Liver (tissue), 9 donors: ENCODE data around the gene PEX7. TPM values are rescaled to one million over a fixed set of nuclear protein-coding genes. Genes with fewer than 3 reads are reported as not detected.

Experiments
- DNase-seq: peaks from one replicate; pipeline ENCODE4 v3.0.0-alpha.2; 2017; ENCODE audit warnings: low spot score
- H3K27ac ChIP-seq, 2 donors: one replicate each; pipeline ENCODE4 v1.7.0; 2013; ENCODE audit warnings: inconsistent platforms in 2 of 2, low read length in 2 of 2, control low read depth in 1 of 2, low read depth in 1 of 2, mild to moderate bottlenecking in 1 of 2
- H3K27me3 ChIP-seq, 4 donors: one replicate each; pipeline versions ENCODE4 v1.6.1 to v1.7.0; 2013; ENCODE audit warnings: low read length in 3 of 4, inconsistent platforms in 1 of 4, mild to moderate bottlenecking in 1 of 4, moderate library complexity in 1 of 4; ENCODE audit not compliant: control insufficient read depth in 4 of 4, insufficient read depth in 4 of 4
- H3K36me3 ChIP-seq, 4 donors: one replicate each; pipeline versions ENCODE4 v1.6.1 to v1.7.0; 2013; ENCODE audit warnings: low read length in 3 of 4, mild to moderate bottlenecking in 3 of 4, low read depth in 1 of 4, moderate library complexity in 1 of 4; ENCODE audit not compliant: control insufficient read depth in 4 of 4, insufficient read depth in 3 of 4
- H3K4me1 ChIP-seq, 4 donors: one replicate each; pipeline versions ENCODE4 v1.6.1 to v1.7.0; 2013; ENCODE audit warnings: low read length in 3 of 4, mild to moderate bottlenecking in 3 of 4, moderate library complexity in 1 of 4; ENCODE audit not compliant: control insufficient read depth in 4 of 4, insufficient read depth in 4 of 4
- H3K4me3 ChIP-seq, 3 donors: one replicate each; pipeline versions ENCODE4 v1.6.1 to v1.7.0; 2013; ENCODE audit warnings: low read length in 3 of 3, control low read depth in 1 of 3, low read depth in 1 of 3, mild to moderate bottlenecking in 1 of 3
- H3K9ac ChIP-seq, 2 donors: one replicate each; pipeline ENCODE4 v1.7.0; 2013; ENCODE audit warnings: low read length in 2 of 2, mild to moderate bottlenecking in 2 of 2, moderate library complexity in 2 of 2, control low read depth in 1 of 2, low read depth in 1 of 2
- H3K9me3 ChIP-seq, 4 donors: one replicate each; pipeline versions ENCODE4 v1.6.1 to v1.7.0; 2013; ENCODE audit warnings: low read length in 3 of 4; ENCODE audit not compliant: control insufficient read depth in 4 of 4
- EGR1 ChIP-seq, 2 donors: IDR thresholded peaks; 2 replicates each; pipeline ENCODE4 v1.6.1; 2016 to 2018; ENCODE audit warnings: antibody characterized with exemption in 2 of 2, low read depth in 2 of 2
- FOXA1 ChIP-seq: IDR thresholded peaks from 2 replicates; pipeline ENCODE4 v1.6.1; 2016; ENCODE audit warnings: antibody characterized with exemption
- FOXA2 ChIP-seq: IDR thresholded peaks from 2 replicates; pipeline ENCODE4 v1.6.1; 2016; ENCODE audit warnings: antibody characterized with exemption
- GABPA ChIP-seq, 2 donors: IDR thresholded peaks in 1 of 2; conservative IDR thresholded peaks in 1 of 2; 2 replicates each; pipeline ENCODE4 v1.6.1; 2016; ENCODE audit warnings: antibody characterized with exemption in 2 of 2, mild to moderate bottlenecking in 1 of 2, moderate library complexity in 1 of 2
- HNF4A ChIP-seq, 2 donors: conservative IDR thresholded peaks; 2 replicates each; pipeline ENCODE4 v1.6.1; 2016; ENCODE audit warnings: antibody characterized with exemption in 2 of 2, mild to moderate bottlenecking in 2 of 2
- HNF4G ChIP-seq: IDR thresholded peaks from 2 replicates; pipeline ENCODE4 v1.6.1; 2016; ENCODE audit warnings: antibody characterized with exemption
- JUND ChIP-seq, 2 donors: IDR thresholded peaks; 2 replicates each; pipeline ENCODE4 v1.6.1; 2016; ENCODE audit warnings: antibody characterized with exemption in 2 of 2
- MAX ChIP-seq: IDR thresholded peaks from 2 replicates; pipeline ENCODE4 v1.6.1; 2016; ENCODE audit warnings: antibody characterized with exemption
- NR2F2 ChIP-seq: IDR thresholded peaks from 2 replicates; pipeline ENCODE4 v1.6.1; 2016; ENCODE audit warnings: antibody characterized with exemption
- RAD21 ChIP-seq, 2 donors: IDR thresholded peaks; 2 replicates each; pipeline ENCODE4 v1.6.1; 2016; ENCODE audit warnings: antibody characterized with exemption in 2 of 2, mild to moderate bottlenecking in 2 of 2
- REST ChIP-seq: IDR thresholded peaks from 2 replicates; pipeline ENCODE4 v1.6.1; 2016; ENCODE audit warnings: antibody characterized with exemption, mild to moderate bottlenecking
- RXRA ChIP-seq, 2 donors: IDR thresholded peaks; 2 replicates each; pipeline ENCODE4 v1.6.1; 2017 to 2018; ENCODE audit warnings: antibody characterized with exemption in 2 of 2, mild to moderate bottlenecking in 1 of 2
- SP1 ChIP-seq: IDR thresholded peaks from 2 replicates; pipeline ENCODE4 v1.6.1; 2018; ENCODE audit warnings: antibody characterized with exemption, mild to moderate bottlenecking
- TAF1 ChIP-seq: conservative IDR thresholded peaks from 2 replicates; pipeline ENCODE4 v1.6.1; 2016; ENCODE audit warnings: antibody characterized with exemption, mild to moderate bottlenecking
- YY1 ChIP-seq: IDR thresholded peaks from 2 replicates; pipeline ENCODE4 v1.6.1; 2016; ENCODE audit warnings: antibody characterized with exemption, mild to moderate bottlenecking
- ZBTB33 ChIP-seq: IDR thresholded peaks from 2 replicates; pipeline ENCODE4 v1.6.1; 2016; ENCODE audit warnings: antibody characterized with exemption
- WGBS: extraction: QIAGEN DNeasy Blood & Tissue Kit; methylation state at CpG from one replicate; pipeline ENCODE4 v1.1.7; 2013; 5-methylcytosine and 5-hydroxymethylcytosine counted together
- polyA plus RNA-seq, 2 donors: library from polyadenylated mRNA; stranded (reverse) in 1 of 2; unstranded in 1 of 2; fragments of 200-250 nt in 1 of 2; fragments of >200 nt in 1 of 2; fragmentation: Nextera tagmentation in 1 of 2; extraction: Ambion mirVana in 1 of 2; gene quantifications; one replicate each; pipeline versions ENCODE4 v1.2.1 to v1.2.3, GENCODE V29; 2013 to 2015
- total RNA-seq, 2 donors: library from RNA; depleted of rRNA; stranded (reverse); fragments of >200 nt; gene quantifications; one replicate each; pipeline ENCODE4 v1.2.3, GENCODE V29; 2014
- TF ChIP-seq, protein P1 (sequence below): IDR thresholded peaks from 2 replicates; pipeline ENCODE4 v1.6.1; 2016; ENCODE audit warnings: antibody characterized with exemption
- TF ChIP-seq, protein P2 (sequence below): fragments of 150-350 bp; IDR thresholded peaks from 2 replicates; pipeline ENCODE4 v1.5.1; 2017; ENCODE audit warnings: improper control_type of control experiment, low read depth, low read length; ENCODE audit not compliant: missing input control
- donor health status: healthy.
- donor health status: healthy.
- donor health status: healthy.
- donor health status: healthy.
- donor health status: healthy.

PEX7 gene
- total and polyA plus RNA-seq, 4 donors = 5.2 to 7.5 (median 6.2) TPM

GRCh38 chr6:136809091-136809860, 13.1 kb upstream of the PEX7 start:
- no peak for DNase-seq

More at GRCh38 chr6:136809091-136809860, 13.1 kb upstream of the PEX7 start:
- TF ChIP-seq YY1 (no peak), EGR1 (IDR thresholded peaks at IDR 0.05; ENCODE audit: low read depth in 2 of 2) (no peak), RXRA (IDR thresholded peaks at IDR 0.05) (no peak), ZBTB33 (no peak), FOXA2 (no peak), SP1 (no peak), MAX (no peak), FOXA1 (no peak), RAD21 (IDR thresholded peaks at IDR 0.05) (no peak), TAF1 (no peak), JUND (IDR thresholded peaks at IDR 0.05) (no peak), GABPA (IDR thresholded peaks at IDR 0.05 in 1 of 2, conservative IDR thresholded peaks at IDR 0.05 in 1 of 2) (no peak), NR2F2 (no peak), HNF4A (conservative IDR thresholded peaks at IDR 0.05) (no peak), REST (no peak), HNF4G (no peak)
- TF ChIP-seq, protein P1, sequence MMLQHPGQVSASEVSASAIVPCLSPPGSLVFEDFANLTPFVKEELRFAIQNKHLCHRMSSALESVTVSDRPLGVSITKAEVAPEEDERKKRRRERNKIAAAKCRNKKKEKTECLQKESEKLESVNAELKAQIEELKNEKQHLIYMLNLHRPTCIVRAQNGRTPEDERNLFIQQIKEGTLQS = no peak
- TF ChIP-seq, protein P2, sequence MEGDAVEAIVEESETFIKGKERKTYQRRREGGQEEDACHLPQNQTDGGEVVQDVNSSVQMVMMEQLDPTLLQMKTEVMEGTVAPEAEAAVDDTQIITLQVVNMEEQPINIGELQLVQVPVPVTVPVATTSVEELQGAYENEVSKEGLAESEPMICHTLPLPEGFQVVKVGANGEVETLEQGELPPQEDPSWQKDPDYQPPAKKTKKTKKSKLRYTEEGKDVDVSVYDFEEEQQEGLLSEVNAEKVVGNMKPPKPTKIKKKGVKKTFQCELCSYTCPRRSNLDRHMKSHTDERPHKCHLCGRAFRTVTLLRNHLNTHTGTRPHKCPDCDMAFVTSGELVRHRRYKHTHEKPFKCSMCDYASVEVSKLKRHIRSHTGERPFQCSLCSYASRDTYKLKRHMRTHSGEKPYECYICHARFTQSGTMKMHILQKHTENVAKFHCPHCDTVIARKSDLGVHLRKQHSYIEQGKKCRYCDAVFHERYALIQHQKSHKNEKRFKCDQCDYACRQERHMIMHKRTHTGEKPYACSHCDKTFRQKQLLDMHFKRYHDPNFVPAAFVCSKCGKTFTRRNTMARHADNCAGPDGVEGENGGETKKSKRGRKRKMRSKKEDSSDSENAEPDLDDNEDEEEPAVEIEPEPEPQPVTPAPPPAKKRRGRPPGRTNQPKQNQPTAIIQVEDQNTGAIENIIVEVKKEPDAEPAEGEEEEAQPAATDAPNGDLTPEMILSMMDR = no peak
- no peaks in the 10 kb centered on the region for H3K27me3 ChIP-seq
- WGBS = 88% methylated on average over 7 of the region's 7 CpGs
- no peak overlapping the region for H3K4me3 ChIP-seq
- no peaks in the 10 kb centered on the region for H3K4me1 ChIP-seq
- H3K36me3 ChIP-seq = no peaks in the 10 kb centered on the region
- no peak overlapping the region for H3K9ac ChIP-seq
- no peaks in the 10 kb centered on the region for H3K9me3 ChIP-seq
- H3K27ac ChIP-seq = no peak overlapping the region
